OCI-LY3 (cell line): ENCODE measurements around the gene FGD2.

Experiments
- H2AFZ ChIP-seq: fragments of 200-600, 300-600 bp; shearing (Covaris generic); 2 replicates; pipeline ENCODE4 v1.6.0; 2014; ENCODE audit warnings: antibody characterized with exemption, low read depth, low read length
- H3K27ac ChIP-seq: fragments of 200-600, 300-600 bp; sonication (generic); 2 replicates; pipeline ENCODE4 v1.5.1; 2014; ENCODE audit warnings: mild to moderate bottlenecking, low read length, moderate library complexity, mixed read lengths
- H3K27me3 ChIP-seq: fragments of 200-600, 300-600 bp; sonication (generic); 2 replicates; pipeline ENCODE4 v1.6.1; 2014; ENCODE audit warnings: low read depth, low read length, mixed read lengths
- H3K36me3 ChIP-seq: fragments of 200-600, 300-600 bp; sonication (generic); replicated peaks from 2 replicates; pipeline ENCODE3; 2014; ENCODE audit warnings: low read depth, low read length, mixed read lengths
- H3K4me1 ChIP-seq: fragments of 300-600, 200-600 bp; sonication (generic); 2 replicates; pipeline ENCODE4 v1.6.1; 2014; ENCODE audit warnings: low read length, mixed read lengths
- H3K4me2 ChIP-seq: fragments of 200-600, 300-600 bp; sonication (generic); 2 replicates; pipeline ENCODE4 v1.6.1; 2014; ENCODE audit warnings: low read length, mixed read lengths
- H3K4me3 ChIP-seq: fragments of 300-600, 200-600 bp; sonication (generic); 2 replicates; pipeline ENCODE4 v1.5.1; 2014; ENCODE audit warnings: antibody characterized with exemption, mild to moderate bottlenecking, low read length, moderate library complexity
- H3K79me2 ChIP-seq: fragments of 300-600, 200-600 bp; shearing (Covaris generic); 2 replicates; pipeline ENCODE4 v1.6.1; 2014; ENCODE audit warnings: mild to moderate bottlenecking, low read length, mixed read lengths
- H3K9ac ChIP-seq: fragments of 300-600, 200-600 bp; shearing (Covaris generic); 2 replicates; pipeline ENCODE4 v1.6.0; 2014; ENCODE audit warnings: mild to moderate bottlenecking, low read length, moderate library complexity
- H3K9me3 ChIP-seq: fragments of 200-600, 300-600 bp; shearing (Covaris generic); 2 replicates; pipeline ENCODE4 v1.6.1; 2014; ENCODE audit warnings: low read length, mixed read lengths; ENCODE audit not compliant: insufficient read depth
- H4K20me1 ChIP-seq: fragments of 200-600, 300-600 bp; sonication (generic); 2 replicates; pipeline ENCODE4 v1.6.1; 2016; ENCODE audit warnings: low read length, mixed read lengths; ENCODE audit not compliant: insufficient read depth
- EZH2phosphoT487 ChIP-seq: fragments of 200-600 bp; shearing (Covaris generic); IDR thresholded peaks from 2 replicates; pipeline ENCODE4 v1.6.1; 2018; ENCODE audit warnings: antibody characterized with exemption, mixed run types, low read depth
- TF ChIP-seq, protein P1 (sequence below): fragments of 200-600, 300-600 bp; sonication (generic); IDR thresholded peaks from 2 replicates; pipeline ENCODE4 v1.5.1; 2014; ENCODE audit warnings: antibody characterized with exemption, low read length, low read depth

The FGD2 gene

DNA sequence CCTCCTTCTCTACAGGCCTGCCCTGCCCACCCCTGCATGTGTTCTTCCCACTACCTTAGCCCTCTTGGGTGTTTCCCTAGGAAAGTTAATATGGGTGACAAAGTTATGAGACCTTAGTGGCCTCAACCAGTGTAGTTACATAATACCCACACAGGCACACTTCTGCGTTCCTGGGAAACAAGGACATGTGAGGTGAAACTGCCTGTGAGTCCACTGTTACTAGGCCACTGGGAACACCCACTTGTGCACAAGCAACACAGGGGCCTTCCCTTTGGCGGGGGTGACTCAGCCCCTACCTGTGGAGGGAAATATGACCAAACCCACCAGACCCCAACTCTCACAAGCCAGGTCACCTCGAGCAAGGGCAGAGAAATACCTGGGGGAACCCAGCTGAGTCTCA, 38.2 kb upstream of the FGD2 start:
- no peak overlapping the region for H2AFZ ChIP-seq
- H3K36me3 ChIP-seq: peaks cover 53% of the 10 kb centered on the region
- H3K79me2 ChIP-seq: no peaks in the 10 kb centered on the region
- peaks cover 10% of the 10 kb centered on the region for H3K4me1 ChIP-seq
- TF ChIP-seq, protein P1, sequence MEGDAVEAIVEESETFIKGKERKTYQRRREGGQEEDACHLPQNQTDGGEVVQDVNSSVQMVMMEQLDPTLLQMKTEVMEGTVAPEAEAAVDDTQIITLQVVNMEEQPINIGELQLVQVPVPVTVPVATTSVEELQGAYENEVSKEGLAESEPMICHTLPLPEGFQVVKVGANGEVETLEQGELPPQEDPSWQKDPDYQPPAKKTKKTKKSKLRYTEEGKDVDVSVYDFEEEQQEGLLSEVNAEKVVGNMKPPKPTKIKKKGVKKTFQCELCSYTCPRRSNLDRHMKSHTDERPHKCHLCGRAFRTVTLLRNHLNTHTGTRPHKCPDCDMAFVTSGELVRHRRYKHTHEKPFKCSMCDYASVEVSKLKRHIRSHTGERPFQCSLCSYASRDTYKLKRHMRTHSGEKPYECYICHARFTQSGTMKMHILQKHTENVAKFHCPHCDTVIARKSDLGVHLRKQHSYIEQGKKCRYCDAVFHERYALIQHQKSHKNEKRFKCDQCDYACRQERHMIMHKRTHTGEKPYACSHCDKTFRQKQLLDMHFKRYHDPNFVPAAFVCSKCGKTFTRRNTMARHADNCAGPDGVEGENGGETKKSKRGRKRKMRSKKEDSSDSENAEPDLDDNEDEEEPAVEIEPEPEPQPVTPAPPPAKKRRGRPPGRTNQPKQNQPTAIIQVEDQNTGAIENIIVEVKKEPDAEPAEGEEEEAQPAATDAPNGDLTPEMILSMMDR: no peak
- no peaks in the 10 kb centered on the region for H4K20me1 ChIP-seq
- no peaks in the 10 kb centered on the region for H3K9me3 ChIP-seq
- no peak overlapping the region for H3K9ac ChIP-seq
- H3K27me3 ChIP-seq: no peaks in the 10 kb centered on the region
- no peak overlapping the region for H3K4me3 ChIP-seq
- no peak overlapping the region for H3K4me2 ChIP-seq
- H3K27ac ChIP-seq: no peak overlapping the region

DNA sequence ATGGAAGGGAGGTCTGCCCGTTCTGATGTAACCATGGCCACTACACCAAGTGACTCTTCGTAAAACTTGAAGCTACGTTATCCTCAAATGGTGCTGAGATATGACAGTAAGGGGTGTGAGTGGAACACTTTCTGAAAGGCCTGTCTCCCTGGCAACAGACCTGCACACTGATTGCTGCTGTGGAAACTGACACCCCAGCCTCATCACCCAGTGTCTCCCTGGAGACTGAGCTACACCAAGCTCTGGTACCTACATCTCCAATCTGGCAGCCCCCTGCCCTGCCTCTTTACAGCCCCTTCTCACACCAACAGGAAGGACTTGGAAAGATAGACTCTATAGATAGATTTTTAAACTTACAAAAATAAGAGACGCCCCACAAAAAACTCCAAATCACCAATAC, 37.7 kb upstream of the FGD2 start:
- TF ChIP-seq, protein P1: no peak
- no peak for TF ChIP-seq EZH2phosphoT487
- H3K4me1 ChIP-seq: peaks cover 8% of the 10 kb centered on the region
- H3K9me3 ChIP-seq: no peaks in the 10 kb centered on the region
- H3K4me3 ChIP-seq: no peak overlapping the region
- H3K27ac ChIP-seq: no peak overlapping the region
- H3K4me2 ChIP-seq: no peak overlapping the region
- no peaks in the 10 kb centered on the region for H3K27me3 ChIP-seq
- peaks cover 58% of the 10 kb centered on the region for H3K36me3 ChIP-seq
- H3K79me2 ChIP-seq: no peaks in the 10 kb centered on the region
- H3K9ac ChIP-seq: no peak overlapping the region
- H4K20me1 ChIP-seq: no peaks in the 10 kb centered on the region
- H2AFZ ChIP-seq: no peak overlapping the region

DNA sequence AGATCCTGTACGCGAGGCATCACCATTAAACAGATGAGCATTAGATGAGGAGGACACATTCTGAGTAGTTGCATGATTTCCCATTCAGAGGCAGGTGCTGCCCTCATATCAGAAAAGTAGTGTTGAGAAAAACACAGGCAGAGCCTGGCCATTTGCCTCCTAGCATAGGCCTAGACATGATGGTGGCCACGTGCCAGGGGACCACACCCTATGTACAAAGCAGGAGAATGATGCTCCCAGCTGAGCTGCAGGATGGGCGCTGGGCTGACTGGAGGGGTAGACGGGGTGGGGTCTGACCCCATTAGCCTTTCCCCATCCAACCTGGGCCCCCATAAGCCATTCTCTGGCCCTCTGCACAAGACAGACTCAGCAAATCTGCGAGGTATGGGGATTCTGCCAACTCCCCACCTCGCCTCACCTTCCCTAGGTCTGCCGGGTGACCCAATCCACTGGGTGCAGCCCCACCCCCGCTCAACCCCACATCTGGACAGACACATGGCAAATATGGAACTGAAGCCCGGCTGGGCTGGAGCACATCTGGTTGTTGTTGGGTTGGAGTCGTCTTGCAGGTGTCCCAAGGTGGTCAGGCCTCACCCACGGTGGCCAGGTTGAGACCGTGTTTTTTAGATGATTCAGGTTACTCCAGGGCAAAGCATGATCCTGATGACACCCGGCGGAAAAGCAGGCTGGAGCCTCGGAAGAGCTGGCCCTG, 37.0 kb upstream of the FGD2 start:
- Histone ChIP-seq H3K79me2 (no peaks in the 10 kb centered on the region), H3K27ac (no peak overlapping the region), H2AFZ (no peak overlapping the region), H3K27me3 (no peaks in the 10 kb centered on the region), H3K9ac (no peak overlapping the region), H3K36me3 (peaks cover 64% of the 10 kb centered on the region), H4K20me1 (no peaks in the 10 kb centered on the region), H3K4me2 (no peak overlapping the region), H3K4me1 (peaks cover 2% of the 10 kb centered on the region), H3K4me3 (no peak overlapping the region), H3K9me3 (no peaks in the 10 kb centered on the region)
- no peak for TF ChIP-seq EZH2phosphoT487
- TF ChIP-seq, protein P1: no peak

DNA sequence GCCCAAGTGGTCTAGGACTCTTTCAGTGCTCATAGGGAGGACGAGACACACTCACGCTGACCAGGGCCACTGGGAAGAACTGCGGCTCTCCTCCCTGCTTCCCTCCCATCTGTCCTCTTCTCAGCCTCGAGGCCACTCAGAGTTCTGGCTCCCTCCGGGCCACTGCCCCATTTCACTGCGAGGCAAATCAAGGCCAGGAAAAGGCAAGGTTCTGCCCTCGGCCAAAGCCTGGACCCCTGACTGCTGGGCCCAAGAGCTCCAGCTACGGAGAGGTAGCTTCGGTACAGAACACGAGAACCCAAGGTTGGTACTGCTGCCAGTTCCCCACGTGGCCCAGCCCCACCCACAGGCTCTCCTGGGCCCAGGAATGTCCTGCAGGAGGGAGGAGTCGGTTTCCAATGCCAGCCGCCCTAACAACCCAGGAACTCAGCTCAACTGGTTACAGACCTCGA, 36.2 kb upstream of the FGD2 start:
- Histone ChIP-seq H4K20me1 (no peaks in the 10 kb centered on the region), H3K4me2 (no peak overlapping the region), H2AFZ (no peak overlapping the region), H3K79me2 (no peaks in the 10 kb centered on the region), H3K27ac (no peak overlapping the region), H3K9ac (no peak overlapping the region), H3K9me3 (no peaks in the 10 kb centered on the region), H3K27me3 (no peaks in the 10 kb centered on the region), H3K4me1 (no peaks in the 10 kb centered on the region), H3K4me3 (no peak overlapping the region), H3K36me3 (peaks cover 70% of the 10 kb centered on the region)
- TF ChIP-seq EZH2phosphoT487: no peak
- TF ChIP-seq, protein P1: no peak
